Measurements from ENCODE around the gene TRIM33.

Gene TRIM33

GRCh38 chr1:114439369-114439768 lies 71.6 kb downstream of the TRIM33 start:
- DNase-seq (ENCODE audit: low read depth) = no peak
- no peak overlapping the region for H3K4me3 ChIP-seq (ENCODE audit: control insufficient read depth, low read depth, low read length)
- TF ChIP-seq, protein P1, sequence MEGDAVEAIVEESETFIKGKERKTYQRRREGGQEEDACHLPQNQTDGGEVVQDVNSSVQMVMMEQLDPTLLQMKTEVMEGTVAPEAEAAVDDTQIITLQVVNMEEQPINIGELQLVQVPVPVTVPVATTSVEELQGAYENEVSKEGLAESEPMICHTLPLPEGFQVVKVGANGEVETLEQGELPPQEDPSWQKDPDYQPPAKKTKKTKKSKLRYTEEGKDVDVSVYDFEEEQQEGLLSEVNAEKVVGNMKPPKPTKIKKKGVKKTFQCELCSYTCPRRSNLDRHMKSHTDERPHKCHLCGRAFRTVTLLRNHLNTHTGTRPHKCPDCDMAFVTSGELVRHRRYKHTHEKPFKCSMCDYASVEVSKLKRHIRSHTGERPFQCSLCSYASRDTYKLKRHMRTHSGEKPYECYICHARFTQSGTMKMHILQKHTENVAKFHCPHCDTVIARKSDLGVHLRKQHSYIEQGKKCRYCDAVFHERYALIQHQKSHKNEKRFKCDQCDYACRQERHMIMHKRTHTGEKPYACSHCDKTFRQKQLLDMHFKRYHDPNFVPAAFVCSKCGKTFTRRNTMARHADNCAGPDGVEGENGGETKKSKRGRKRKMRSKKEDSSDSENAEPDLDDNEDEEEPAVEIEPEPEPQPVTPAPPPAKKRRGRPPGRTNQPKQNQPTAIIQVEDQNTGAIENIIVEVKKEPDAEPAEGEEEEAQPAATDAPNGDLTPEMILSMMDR (conservative IDR thresholded peaks at IDR 0.05; ENCODE audit: control insufficient read depth, insufficient read depth, low read depth, low read length) = no peak

DNA sequence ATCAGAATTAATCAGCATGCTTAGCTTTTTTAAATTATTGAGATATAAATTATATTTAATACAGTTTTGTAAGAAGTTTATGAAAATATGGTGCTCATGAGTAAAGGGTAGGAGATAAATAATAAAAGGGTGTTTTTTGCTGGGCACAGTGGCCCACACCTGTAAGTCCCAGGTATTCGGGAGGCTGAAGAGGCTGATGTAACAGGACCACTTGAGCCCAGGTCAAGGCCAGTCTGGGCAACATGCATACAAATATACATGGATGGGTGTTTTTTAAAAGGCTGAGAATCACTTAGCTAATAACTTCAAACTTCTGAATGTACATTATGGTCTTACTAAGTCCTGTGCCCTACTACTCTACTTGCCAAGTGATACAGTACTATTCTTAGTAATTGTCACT lies 73.2 kb downstream of the TRIM33 start:
- no peak overlapping the region for H3K4me3 ChIP-seq (ENCODE audit: control insufficient read depth, low read depth, low read length)
- TF ChIP-seq, protein P1 (conservative IDR thresholded peaks at IDR 0.05; ENCODE audit: control insufficient read depth, insufficient read depth, low read depth, low read length) = no peak
- DNase-seq (ENCODE audit: low read depth) = no peak

GRCh38 chr1:114436799-114437198 lies 74.2 kb downstream of the TRIM33 start:
- H3K4me3 ChIP-seq (ENCODE audit: control insufficient read depth, low read depth, low read length) = no peak overlapping the region
- no peak for DNase-seq (ENCODE audit: low read depth)
- TF ChIP-seq, protein P1 (conservative IDR thresholded peaks at IDR 0.05; ENCODE audit: control insufficient read depth, insufficient read depth, low read depth, low read length) = no peak

DNA sequence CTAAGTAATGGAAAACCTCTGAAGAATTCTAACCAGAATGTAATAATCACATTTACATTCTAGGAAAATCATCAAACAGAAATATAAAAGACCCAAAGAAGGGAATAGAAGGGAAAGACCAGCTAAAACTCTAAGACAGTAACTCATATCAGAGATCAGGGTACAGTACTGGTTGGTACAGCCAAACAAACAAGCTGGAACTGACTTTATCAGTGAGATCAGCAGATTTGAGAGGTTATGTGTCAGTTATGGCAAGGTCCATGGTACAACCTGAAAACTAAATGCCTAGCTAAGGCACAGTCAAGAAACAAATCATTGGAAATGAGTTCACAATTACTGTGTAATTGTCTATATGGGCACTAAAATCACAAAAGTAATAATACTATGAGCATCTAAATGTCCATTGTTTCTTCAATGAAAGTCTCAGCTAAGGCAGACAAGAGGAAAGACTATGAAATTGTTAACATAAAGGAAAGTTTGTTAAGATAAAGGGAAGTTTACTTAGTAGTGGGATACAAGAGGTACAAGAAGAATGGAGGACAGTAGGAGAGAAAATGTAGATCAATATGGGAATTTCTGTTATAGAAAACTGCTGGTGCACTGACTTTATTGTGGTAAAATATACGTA lies 75.8 kb downstream of the TRIM33 start:
- DNase-seq (ENCODE audit: low read depth) = no peak
- TF ChIP-seq, protein P1 (conservative IDR thresholded peaks at IDR 0.05; ENCODE audit: control insufficient read depth, insufficient read depth, low read depth, low read length) = no peak
- no peak overlapping the region for H3K4me3 ChIP-seq (ENCODE audit: control insufficient read depth, low read depth, low read length)

DNA sequence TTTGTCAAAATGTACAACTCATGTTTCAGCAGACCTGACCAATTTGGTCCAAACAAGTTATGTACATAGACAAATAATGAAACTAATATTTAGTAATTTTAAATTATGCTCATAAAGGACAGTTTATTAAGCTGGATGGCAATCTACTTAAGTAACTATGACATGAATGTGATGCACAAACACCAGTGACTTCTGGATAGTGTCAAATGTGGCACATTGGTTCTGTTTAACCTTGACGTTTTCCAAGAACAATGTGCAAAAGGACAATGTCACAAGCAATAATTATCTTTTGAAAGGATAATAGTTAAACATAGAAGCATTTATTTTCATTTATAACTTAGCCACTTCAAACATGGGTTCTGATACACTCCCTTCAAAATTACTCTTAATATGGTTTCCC lies 80.0 kb downstream of the TRIM33 start:
- TF ChIP-seq, protein P1 (conservative IDR thresholded peaks at IDR 0.05; ENCODE audit: control insufficient read depth, insufficient read depth, low read depth, low read length) = no peak
- DNase-seq (ENCODE audit: low read depth) = no peak
- H3K4me3 ChIP-seq (ENCODE audit: control insufficient read depth, low read depth, low read length) = no peak overlapping the region

GRCh38 chr1:114428083-114428754 lies 82.8 kb downstream of the TRIM33 start:
- TF ChIP-seq, protein P1 (conservative IDR thresholded peaks at IDR 0.05; ENCODE audit: control insufficient read depth, insufficient read depth, low read depth, low read length) = peak; percentile 48
- H3K4me3 ChIP-seq (ENCODE audit: control insufficient read depth, low read depth, low read length) = no peak overlapping the region
- peak; percentile 31 for DNase-seq (ENCODE audit: low read depth)

All from fibroblast of mammary gland (primary cell).